ES-I3 (cell line): ENCODE data around the gene SLCO4A1.

Source experiments
- H3K36me3 ChIP-seq: 2 replicates; pipeline ENCODE4 v1.6.1; 2013; ENCODE audit warnings: mild to moderate bottlenecking, low read length, control low read depth, moderate library complexity; ENCODE audit not compliant: insufficient read depth
- H3K4me1 ChIP-seq: 2 replicates; pipeline ENCODE4 v1.6.1; 2013; ENCODE audit warnings: mild to moderate bottlenecking, control low read depth, low read length; ENCODE audit not compliant: insufficient read depth
- H3K9ac ChIP-seq: 2 replicates; pipeline ENCODE4 v1.6.1; 2013; ENCODE audit warnings: low read depth, mild to moderate bottlenecking, low read length, moderate library complexity
- H3K9me3 ChIP-seq: 2 replicates; pipeline ENCODE4 v1.6.1; 2013; ENCODE audit warnings: mild to moderate bottlenecking, low read length, moderate library complexity; ENCODE audit not compliant: control insufficient read depth, insufficient read depth

The SLCO4A1 gene

GRCh38 chr20:62699741-62700140 lies 57.4 kb downstream of the SLCO4A1 start:
- H3K9me3 ChIP-seq: no peaks in the 10 kb centered on the region
- no peaks in the 10 kb centered on the region; the same call in 1 of the 2 replicates for H3K4me1 ChIP-seq
- H3K9ac ChIP-seq: no peak overlapping the region
- H3K36me3 ChIP-seq: no peaks in the 10 kb centered on the region

GRCh38 chr20:62700261-62700930 lies 58.1 kb downstream of the SLCO4A1 start:
- H3K9me3 ChIP-seq: no peaks in the 10 kb centered on the region
- no peak overlapping the region for H3K9ac ChIP-seq
- no peaks in the 10 kb centered on the region for H3K36me3 ChIP-seq
- H3K4me1 ChIP-seq: no peaks in the 10 kb centered on the region; the same call in 1 of the 2 replicates

GRCh38 chr20:62701161-62702012 lies 59.1 kb downstream of the SLCO4A1 start:
- Histone ChIP-seq H3K36me3 (no peaks in the 10 kb centered on the region), H3K9me3 (no peaks in the 10 kb centered on the region), H3K9ac (no peak overlapping the region), H3K4me1 (no peaks in the 10 kb centered on the region; the same call in 1 of the 2 replicates)

- H3K36me3 ChIP-seq: no peaks in the 10 kb centered on the region
- H3K9ac ChIP-seq: no peak overlapping the region
- H3K9me3 ChIP-seq: no peaks in the 10 kb centered on the region
- H3K4me1 ChIP-seq: no peaks in the 10 kb centered on the region; the same call in 1 of the 2 replicates
These were observed 59.7 kb downstream of the SLCO4A1 start for GRCh38 chr20:62702013-62702300.

- no peaks in the 10 kb centered on the region; the same call in 1 of the 2 replicates for H3K4me1 ChIP-seq
- no peaks in the 10 kb centered on the region for H3K36me3 ChIP-seq
- no peak overlapping the region for H3K9ac ChIP-seq
- no peaks in the 10 kb centered on the region for H3K9me3 ChIP-seq
These were observed 60.9 kb downstream of the SLCO4A1 start for GRCh38 chr20:62702895-62703852.

GRCh38 chr20:62703853-62704228 lies 61.5 kb downstream of the SLCO4A1 start:
- H3K4me1 ChIP-seq: no peaks in the 10 kb centered on the region; the same call in 1 of the 2 replicates
- H3K9ac ChIP-seq: no peak overlapping the region
- no peaks in the 10 kb centered on the region for H3K36me3 ChIP-seq
- H3K9me3 ChIP-seq: no peaks in the 10 kb centered on the region

GRCh38 chr20:62704341-62704948 lies 62.1 kb downstream of the SLCO4A1 start:
- Histone ChIP-seq H3K9me3 (no peaks in the 10 kb centered on the region), H3K4me1 (no peaks in the 10 kb centered on the region; the same call in 1 of the 2 replicates), H3K36me3 (no peaks in the 10 kb centered on the region), H3K9ac (no peak overlapping the region)

GRCh38 chr20:62705627-62706026 lies 63.3 kb downstream of the SLCO4A1 start:
- Histone ChIP-seq H3K36me3 (no peaks in the 10 kb centered on the region), H3K4me1 (no peaks in the 10 kb centered on the region; the same call in 1 of the 2 replicates), H3K9me3 (no peaks in the 10 kb centered on the region), H3K9ac (no peak overlapping the region)

- Histone ChIP-seq H3K4me1 (no peaks in the 10 kb centered on the region; the same call in 1 of the 2 replicates), H3K9ac (no peak overlapping the region), H3K36me3 (no peaks in the 10 kb centered on the region), H3K9me3 (no peaks in the 10 kb centered on the region)
These were observed 64.0 kb downstream of the SLCO4A1 start for GRCh38 chr20:62706344-62706743.

GRCh38 chr20:62706857-62707256 lies 64.6 kb downstream of the SLCO4A1 start:
- H3K9ac ChIP-seq: no peak overlapping the region
- H3K4me1 ChIP-seq: no peaks in the 10 kb centered on the region; the same call in 1 of the 2 replicates
- no peaks in the 10 kb centered on the region for H3K36me3 ChIP-seq
- H3K9me3 ChIP-seq: no peaks in the 10 kb centered on the region

- Histone ChIP-seq H3K4me1 (no peaks in the 10 kb centered on the region; the same call in 1 of the 2 replicates), H3K9ac (no peak overlapping the region), H3K9me3 (no peaks in the 10 kb centered on the region), H3K36me3 (no peaks in the 10 kb centered on the region)
These were observed 65.1 kb downstream of the SLCO4A1 start for GRCh38 chr20:62707276-62707920.

- H3K9me3 ChIP-seq: no peaks in the 10 kb centered on the region
- H3K36me3 ChIP-seq: no peaks in the 10 kb centered on the region
- no peaks in the 10 kb centered on the region; the same call in 1 of the 2 replicates for H3K4me1 ChIP-seq
- peak overlapping the region; percentile 61; the same call in 1 of the 2 replicates for H3K9ac ChIP-seq
These were observed 65.7 kb downstream of the SLCO4A1 start for GRCh38 chr20:62707921-62708521.
